H9 (cell line): ENCODE data around the gene C9orf43. TPM values are rescaled to one million over a fixed set of nuclear protein-coding genes. Genes with fewer than 3 reads are reported as not detected.

Experiments
- DNase-seq: peaks from one replicate; pipeline ENCODE4 v3.0.0-alpha.2; 2017
- H2AFZ ChIP-seq: one replicate; pipeline ENCODE4 v1.6.1; 2013; ENCODE audit warnings: mild to moderate bottlenecking, low read length, control low read depth, moderate library complexity
- H2AK5ac ChIP-seq: 2 replicates; pipeline ENCODE4 v1.6.1; 2013; ENCODE audit warnings: low read length, control low read depth, mixed read lengths; ENCODE audit not compliant: insufficient read length
- H2BK120ac ChIP-seq: one replicate; pipeline ENCODE4 v1.6.1; 2013; ENCODE audit warnings: low read depth, mild to moderate bottlenecking, low read length, control low read depth, inconsistent platforms; ENCODE audit not compliant: poor library complexity, severe bottlenecking
- H2BK12ac ChIP-seq: 2 replicates; pipeline ENCODE4 v1.6.1; 2013; ENCODE audit warnings: low read length, control low read depth, mixed read lengths, low read depth; ENCODE audit not compliant: insufficient read length
- H2BK15ac ChIP-seq: 2 replicates; pipeline ENCODE4 v1.6.1; 2013; ENCODE audit warnings: low read depth, low read length, control low read depth
- H2BK20ac ChIP-seq: one replicate; pipeline ENCODE4 v1.6.1; 2013; ENCODE audit warnings: low read depth, mild to moderate bottlenecking, low read length, control low read depth, inconsistent platforms; ENCODE audit not compliant: poor library complexity, severe bottlenecking
- H2BK5ac ChIP-seq: 2 replicates; pipeline ENCODE4 v1.6.1; 2013; ENCODE audit warnings: low read length, control low read depth, mixed read lengths; ENCODE audit not compliant: insufficient read length
- H3K14ac ChIP-seq: 2 replicates; pipeline ENCODE4 v1.6.1; 2013; ENCODE audit warnings: low read length, control low read depth; ENCODE audit not compliant: insufficient read depth
- H3K18ac ChIP-seq: 2 replicates; pipeline ENCODE4 v1.6.1; 2013; ENCODE audit warnings: low read depth, mild to moderate bottlenecking, mixed read lengths, low read length, control low read depth; ENCODE audit not compliant: insufficient read length
- H3K23ac ChIP-seq: 2 replicates; pipeline ENCODE4 v1.6.1; 2013; ENCODE audit warnings: low read length, control low read depth, mixed read lengths, low read depth; ENCODE audit not compliant: insufficient read length
- H3K23me2 ChIP-seq: 2 replicates; pipeline ENCODE4 v1.6.1; 2013; ENCODE audit warnings: low read depth, mild to moderate bottlenecking, mixed read lengths, low read length, control low read depth; ENCODE audit not compliant: insufficient read length, poor library complexity, severe bottlenecking
- H3K27ac ChIP-seq: 2 replicates; pipeline ENCODE4 v1.5.1; 2013; ENCODE audit warnings: low read length, control low read depth, mixed read lengths, low read depth; ENCODE audit not compliant: insufficient read length
- H3K27me3 ChIP-seq: 2 replicates; pipeline ENCODE4 v1.6.1; 2013; ENCODE audit warnings: low read length, control low read depth, inconsistent platforms; ENCODE audit not compliant: insufficient read depth
- H3K4ac ChIP-seq: 2 replicates; pipeline ENCODE4 v1.6.1; 2013; ENCODE audit warnings: low read depth, mild to moderate bottlenecking, control low read depth, inconsistent platforms, low read length, moderate library complexity
- H3K4me1 ChIP-seq: 2 replicates; pipeline ENCODE4 v1.6.1; 2013; ENCODE audit warnings: low read length, control low read depth, inconsistent platforms; ENCODE audit not compliant: insufficient read depth
- H3K4me2 ChIP-seq: 2 replicates; pipeline ENCODE4 v1.6.1; 2013; ENCODE audit warnings: low read length, control low read depth, mixed read lengths; ENCODE audit not compliant: insufficient read length, insufficient read depth
- H3K56ac ChIP-seq: 2 replicates; pipeline ENCODE4 v1.6.1; 2013; ENCODE audit warnings: low read depth, mild to moderate bottlenecking, mixed read lengths, low read length, control low read depth; ENCODE audit not compliant: insufficient read length
- H3K79me1 ChIP-seq: 2 replicates; pipeline ENCODE4 v1.6.1; 2013; ENCODE audit warnings: low read depth, mild to moderate bottlenecking, moderate library complexity, low read length, control low read depth, inconsistent platforms; ENCODE audit not compliant: insufficient read depth, poor library complexity, severe bottlenecking
- H3K79me2 ChIP-seq: 2 replicates; pipeline ENCODE4 v1.6.1; 2013; ENCODE audit warnings: low read length, control low read depth, inconsistent platforms; ENCODE audit not compliant: insufficient read depth
- H3K9ac ChIP-seq: 2 replicates; pipeline ENCODE4 v1.6.1; 2013; ENCODE audit warnings: low read length, control low read depth, mixed read lengths; ENCODE audit not compliant: insufficient read length; ENCODE audit errors: extremely low read depth
- H3K9me3 ChIP-seq: one replicate; pipeline ENCODE4 v1.6.1; 2013; ENCODE audit warnings: low read depth, low read length, inconsistent platforms; ENCODE audit not compliant: control insufficient read depth
- H3T11ph ChIP-seq: one replicate; pipeline ENCODE4 v1.6.1; 2013; ENCODE audit warnings: mild to moderate bottlenecking, low read length, control low read depth, inconsistent platforms
- H4K20me1 ChIP-seq: one replicate; pipeline ENCODE4 v1.6.1; 2013; ENCODE audit not compliant: control insufficient read depth, insufficient read length, insufficient read depth
- H4K5ac ChIP-seq: 2 replicates; pipeline ENCODE4 v1.6.1; 2013; ENCODE audit warnings: low read depth, mild to moderate bottlenecking, mixed read lengths, low read length, control low read depth; ENCODE audit not compliant: insufficient read length
- H4K8ac ChIP-seq: replicated peaks from 2 replicates; pipeline ENCODE4 v1.6.1; 2013; ENCODE audit warnings: low read length, control low read depth, mixed read lengths, low read depth; ENCODE audit not compliant: insufficient read length
- H4K91ac ChIP-seq: 2 replicates; pipeline ENCODE4 v1.6.1; 2013; ENCODE audit warnings: low read depth, mild to moderate bottlenecking, moderate library complexity, mixed read lengths, low read length, control low read depth; ENCODE audit not compliant: insufficient read length
- H3K27ac Mint-ChIP-seq, 3 experiments: 2 replicates in 2 of 3; 3 replicates in 1 of 3; pipeline ENCODE4 v1.8.0; 2020 to 2021; ENCODE audit warnings: mixed read lengths in 3 of 3, mild to moderate bottlenecking in 1 of 3, moderate library complexity in 1 of 3
- H3K27me3 Mint-ChIP-seq: 2 replicates; pipeline ENCODE4 v1.8.0; 2021; ENCODE audit warnings: low read depth, mild to moderate bottlenecking, moderate library complexity, mixed read lengths
- H3K36me3 Mint-ChIP-seq, 3 experiments: 2 replicates in 2 of 3; 3 replicates in 1 of 3; pipeline ENCODE4 v1.8.0; 2020 to 2021; ENCODE audit warnings: low read depth in 3 of 3, mixed read lengths in 3 of 3; ENCODE audit not compliant: insufficient read depth in 1 of 3
- H3K4me1 Mint-ChIP-seq, 2 experiments: 2 replicates each; pipeline ENCODE4 v1.8.0; 2020; ENCODE audit warnings: mixed read lengths in 2 of 2
- H3K4me3 Mint-ChIP-seq, 2 experiments: 2 replicates in 1 of 2; 3 replicates in 1 of 2; pipeline ENCODE4 v1.8.0; 2020 to 2021; ENCODE audit warnings: mild to moderate bottlenecking in 2 of 2, mixed read lengths in 2 of 2, moderate library complexity in 1 of 2
- H3K9me3 Mint-ChIP-seq, 2 experiments: 2 replicates in 1 of 2; 3 replicates in 1 of 2; pipeline ENCODE4 v1.8.0; 2020; ENCODE audit warnings: mild to moderate bottlenecking in 2 of 2, mixed read lengths in 2 of 2, moderate library complexity in 1 of 2
- CTCF ChIP-seq: fragments of 200-600 bp; sonication (generic); conservative IDR thresholded peaks from 3 replicates; pipeline ENCODE4 v1.8.0; 2021; ENCODE audit warnings: antibody characterized with exemption, mild to moderate bottlenecking
- WGBS: extraction: QIAGEN DNeasy Blood & Tissue Kit; methylation state at CpG from one replicate; pipeline ENCODE4 v1.1.7; 2013; ENCODE audit warnings: missing lambda C conversion rate, low lambda C conversion rate, mixed read lengths; ENCODE audit not compliant: insufficient read length; ENCODE audit errors: extremely low coverage; 5-methylcytosine and 5-hydroxymethylcytosine counted together
- total RNA-seq: library from RNA; stranded (reverse); gene quantifications from 2 replicates; pipeline ENCODE4 v1.2.1, GENCODE V29; 2021

C9orf43 gene
- total RNA-seq, 1 experiment from 2014 or later, result 0.57 TPM

GRCh38 chr9:113471566-113471965, 61.0 kb downstream of the C9orf43 start:
- DNase-seq, result peak; percentile 41

More at GRCh38 chr9:113471566-113471965, 61.0 kb downstream of the C9orf43 start:
- H2AK5ac ChIP-seq, result no peak overlapping the region
- no peaks in the 10 kb centered on the region for H3K4me1 ChIP-seq
- no peak overlapping the region for H3K4ac ChIP-seq
- no peak overlapping the region for H2BK120ac ChIP-seq
- peaks cover 2 to 10% (median 3%) of the 10 kb centered on the region in 3 experiments; a peak in 5 of 7 replicates for H3K36me3 Mint-ChIP-seq
- H3T11ph ChIP-seq, result no peak overlapping the region
- no peak overlapping the region for H2BK12ac ChIP-seq
- H3K27me3 ChIP-seq, result no peaks in the 10 kb centered on the region
- no peak overlapping the region for H3K23ac ChIP-seq
- WGBS, result no CpG with 5 or more reads among the region's 6 CpGs
- no peaks in the 10 kb centered on the region for H3K23me2 ChIP-seq
- no peaks in the 10 kb centered on the region for H3K27me3 Mint-ChIP-seq
- H4K8ac ChIP-seq, result no peak overlapping the region
- H4K91ac ChIP-seq, result no peak overlapping the region
- no peak overlapping the region for H3K18ac ChIP-seq
- no peaks in the 10 kb centered on the region for H3K79me1 ChIP-seq
- H2BK15ac ChIP-seq, result no peak overlapping the region
- no peak overlapping the region for H4K5ac ChIP-seq
- H3K14ac ChIP-seq, result no peak overlapping the region
- H3K4me3 Mint-ChIP-seq, result no peak overlapping the region; a peak in 1 of 5 replicates
- peak overlapping the region; percentile 2 to 93 (median 79); a peak in 5 of 7 replicates for H3K27ac Mint-ChIP-seq
- peaks cover 10 to 19% of the 10 kb centered on the region in 2 experiments for H3K4me1 Mint-ChIP-seq
- H3K4me2 ChIP-seq, result no peak overlapping the region
- TF ChIP-seq CTCF, result no peak
- H3K27ac ChIP-seq, result no peak overlapping the region
- no peak overlapping the region for H3K9ac ChIP-seq
- H3K9me3 ChIP-seq, result no peaks in the 10 kb centered on the region
- H3K9me3 Mint-ChIP-seq, result peaks cover 2 to 8% of the 10 kb centered on the region in 2 experiments; a peak in 2 of 5 replicates
- no peak overlapping the region for H2BK5ac ChIP-seq
- H2BK20ac ChIP-seq, result no peak overlapping the region
- H4K20me1 ChIP-seq, result no peaks in the 10 kb centered on the region
- peak overlapping the region; percentile 65 for H2AFZ ChIP-seq
- H3K56ac ChIP-seq, result no peak overlapping the region
- no peaks in the 10 kb centered on the region for H3K79me2 ChIP-seq
